ENCODE results near the gene BIN1. TPM values are rescaled to one million over a fixed set of nuclear protein-coding genes. Genes with fewer than 3 reads are reported as not detected.

BIN1 gene
- polyA plus RNA-seq, 1 of the 3 experiments (the other 2 are of a cell fraction) = 40.3 TPM

DNA sequence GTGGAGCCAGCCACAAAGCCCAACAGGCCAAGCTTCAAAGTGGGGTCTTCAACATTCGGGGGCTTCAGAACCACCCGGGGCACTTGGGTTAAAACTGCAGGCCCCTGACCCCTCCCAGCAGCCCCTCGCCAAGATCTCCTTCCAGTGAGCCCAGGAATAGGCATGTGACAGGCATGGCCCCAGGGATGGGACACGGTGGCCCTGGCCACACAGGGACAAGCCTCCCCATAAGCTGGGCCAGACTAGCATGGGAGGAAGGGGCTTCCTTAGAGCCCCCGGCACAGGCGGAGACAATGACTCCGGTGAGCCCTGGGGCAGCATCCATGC lies 52.4 kb downstream of the BIN1 start:
- Histone ChIP-seq H3K27me3 (ENCODE audit: insufficient read depth) (no peaks in the 10 kb centered on the region), H3K27ac (ENCODE audit: low read depth in 2 of 2, low read length in 1 of 2) (no peak overlapping the region), H3K9me2 (no peaks in the 10 kb centered on the region), H3K4me1 (ENCODE audit: control insufficient read depth in 1 of 2, insufficient read depth in 2 of 2, low read depth in 1 of 2, low read length in 1 of 2) (peaks cover 0 to 4% of the 10 kb centered on the region in 2 experiments; a peak in 1 of 4 replicates), H3K4me2 (no peak overlapping the region), H3K9me3 (no peaks in the 10 kb centered on the region), H3F3A (replicated peaks; ENCODE audit: insufficient read depth) (no peaks in the 10 kb centered on the region), H3K36me3 (replicated peaks in 1 of 2; ENCODE audit: control insufficient read depth in 1 of 2, insufficient read depth in 2 of 2, low read length in 1 of 2) (peaks cover 0 to 2% of the 10 kb centered on the region in 2 experiments), H3K79me2 (ENCODE audit: insufficient read depth) (no peaks in the 10 kb centered on the region), H3K9ac (no peak overlapping the region), H4K20me1 (ENCODE audit: insufficient read depth) (no peaks in the 10 kb centered on the region), H3K4me3 (ENCODE audit: low read depth in 2 of 2, low read length in 1 of 2) (no peak overlapping the region), H2AFZ (ENCODE audit: low read depth) (no peak overlapping the region)
- DNase-seq = no peak
- POLR2A ChIA-PET = no interaction called here
- TF ChIP-seq, protein P1, sequence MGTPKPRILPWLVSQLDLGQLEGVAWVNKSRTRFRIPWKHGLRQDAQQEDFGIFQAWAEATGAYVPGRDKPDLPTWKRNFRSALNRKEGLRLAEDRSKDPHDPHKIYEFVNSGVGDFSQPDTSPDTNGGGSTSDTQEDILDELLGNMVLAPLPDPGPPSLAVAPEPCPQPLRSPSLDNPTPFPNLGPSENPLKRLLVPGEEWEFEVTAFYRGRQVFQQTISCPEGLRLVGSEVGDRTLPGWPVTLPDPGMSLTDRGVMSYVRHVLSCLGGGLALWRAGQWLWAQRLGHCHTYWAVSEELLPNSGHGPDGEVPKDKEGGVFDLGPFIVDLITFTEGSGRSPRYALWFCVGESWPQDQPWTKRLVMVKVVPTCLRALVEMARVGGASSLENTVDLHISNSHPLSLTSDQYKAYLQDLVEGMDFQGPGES (IDR thresholded peaks at IDR 0.05; ENCODE audit: low read depth, low read length) = no peak
- TF ChIP-seq, protein P2, sequence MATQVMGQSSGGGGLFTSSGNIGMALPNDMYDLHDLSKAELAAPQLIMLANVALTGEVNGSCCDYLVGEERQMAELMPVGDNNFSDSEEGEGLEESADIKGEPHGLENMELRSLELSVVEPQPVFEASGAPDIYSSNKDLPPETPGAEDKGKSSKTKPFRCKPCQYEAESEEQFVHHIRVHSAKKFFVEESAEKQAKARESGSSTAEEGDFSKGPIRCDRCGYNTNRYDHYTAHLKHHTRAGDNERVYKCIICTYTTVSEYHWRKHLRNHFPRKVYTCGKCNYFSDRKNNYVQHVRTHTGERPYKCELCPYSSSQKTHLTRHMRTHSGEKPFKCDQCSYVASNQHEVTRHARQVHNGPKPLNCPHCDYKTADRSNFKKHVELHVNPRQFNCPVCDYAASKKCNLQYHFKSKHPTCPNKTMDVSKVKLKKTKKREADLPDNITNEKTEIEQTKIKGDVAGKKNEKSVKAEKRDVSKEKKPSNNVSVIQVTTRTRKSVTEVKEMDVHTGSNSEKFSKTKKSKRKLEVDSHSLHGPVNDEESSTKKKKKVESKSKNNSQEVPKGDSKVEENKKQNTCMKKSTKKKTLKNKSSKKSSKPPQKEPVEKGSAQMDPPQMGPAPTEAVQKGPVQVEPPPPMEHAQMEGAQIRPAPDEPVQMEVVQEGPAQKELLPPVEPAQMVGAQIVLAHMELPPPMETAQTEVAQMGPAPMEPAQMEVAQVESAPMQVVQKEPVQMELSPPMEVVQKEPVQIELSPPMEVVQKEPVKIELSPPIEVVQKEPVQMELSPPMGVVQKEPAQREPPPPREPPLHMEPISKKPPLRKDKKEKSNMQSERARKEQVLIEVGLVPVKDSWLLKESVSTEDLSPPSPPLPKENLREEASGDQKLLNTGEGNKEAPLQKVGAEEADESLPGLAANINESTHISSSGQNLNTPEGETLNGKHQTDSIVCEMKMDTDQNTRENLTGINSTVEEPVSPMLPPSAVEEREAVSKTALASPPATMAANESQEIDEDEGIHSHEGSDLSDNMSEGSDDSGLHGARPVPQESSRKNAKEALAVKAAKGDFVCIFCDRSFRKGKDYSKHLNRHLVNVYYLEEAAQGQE (IDR thresholded peaks at IDR 0.05; ENCODE audit: low read depth, low read length) = no peak
- TF ChIP-seq CHD2 (IDR thresholded peaks at IDR 0.05; ENCODE audit: low read length, partially characterized antibody) = no peak
- TF ChIP-seq GATA2 (CRISPR knock-in tag; IDR thresholded peaks at IDR 0.05) = no peak
- no peak for TF ChIP-seq NFIC (IDR thresholded peaks at IDR 0.05; ENCODE audit: borderline replicate concordance)
- TF ChIP-seq TEAD4 (IDR thresholded peaks at IDR 0.05; ENCODE audit: borderline replicate concordance, insufficient read depth) = no peak
- TF ChIP-seq, protein P3, sequence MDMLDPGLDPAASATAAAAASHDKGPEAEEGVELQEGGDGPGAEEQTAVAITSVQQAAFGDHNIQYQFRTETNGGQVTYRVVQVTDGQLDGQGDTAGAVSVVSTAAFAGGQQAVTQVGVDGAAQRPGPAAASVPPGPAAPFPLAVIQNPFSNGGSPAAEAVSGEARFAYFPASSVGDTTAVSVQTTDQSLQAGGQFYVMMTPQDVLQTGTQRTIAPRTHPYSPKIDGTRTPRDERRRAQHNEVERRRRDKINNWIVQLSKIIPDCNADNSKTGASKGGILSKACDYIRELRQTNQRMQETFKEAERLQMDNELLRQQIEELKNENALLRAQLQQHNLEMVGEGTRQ (IDR thresholded peaks at IDR 0.05; ENCODE audit: borderline replicate concordance, low read depth, low read length) = no peak
- TF ChIP-seq TAF1 (IDR thresholded peaks at IDR 0.05; ENCODE audit: borderline replicate concordance, low read depth, low read length) = no peak
- TF ChIP-seq RAD21 (IDR thresholded peaks at IDR 0.05; ENCODE audit: low read length) = no peak
- no peak for TF ChIP-seq TCF12 (IDR thresholded peaks at IDR 0.05)
- TF ChIP-seq FOXM1 (IDR thresholded peaks at IDR 0.05; ENCODE audit: low read depth) = no peak
- TF ChIP-seq EZH2phosphoT487 (IDR thresholded peaks at IDR 0.05; ENCODE audit: borderline replicate concordance, low read depth) = no peak
- no peak for TF ChIP-seq RFX5 (IDR thresholded peaks at IDR 0.05; ENCODE audit: low read length)
- TF ChIP-seq, protein P4, sequence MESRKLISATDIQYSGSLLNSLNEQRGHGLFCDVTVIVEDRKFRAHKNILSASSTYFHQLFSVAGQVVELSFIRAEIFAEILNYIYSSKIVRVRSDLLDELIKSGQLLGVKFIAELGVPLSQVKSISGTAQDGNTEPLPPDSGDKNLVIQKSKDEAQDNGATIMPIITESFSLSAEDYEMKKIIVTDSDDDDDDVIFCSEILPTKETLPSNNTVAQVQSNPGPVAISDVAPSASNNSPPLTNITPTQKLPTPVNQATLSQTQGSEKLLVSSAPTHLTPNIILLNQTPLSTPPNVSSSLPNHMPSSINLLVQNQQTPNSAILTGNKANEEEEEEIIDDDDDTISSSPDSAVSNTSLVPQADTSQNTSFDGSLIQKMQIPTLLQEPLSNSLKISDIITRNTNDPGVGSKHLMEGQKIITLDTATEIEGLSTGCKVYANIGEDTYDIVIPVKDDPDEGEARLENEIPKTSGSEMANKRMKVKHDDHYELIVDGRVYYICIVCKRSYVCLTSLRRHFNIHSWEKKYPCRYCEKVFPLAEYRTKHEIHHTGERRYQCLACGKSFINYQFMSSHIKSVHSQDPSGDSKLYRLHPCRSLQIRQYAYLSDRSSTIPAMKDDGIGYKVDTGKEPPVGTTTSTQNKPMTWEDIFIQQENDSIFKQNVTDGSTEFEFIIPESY (IDR thresholded peaks at IDR 0.05; ENCODE audit: borderline replicate concordance, low read depth) = no peak
- TF ChIP-seq, protein P5, sequence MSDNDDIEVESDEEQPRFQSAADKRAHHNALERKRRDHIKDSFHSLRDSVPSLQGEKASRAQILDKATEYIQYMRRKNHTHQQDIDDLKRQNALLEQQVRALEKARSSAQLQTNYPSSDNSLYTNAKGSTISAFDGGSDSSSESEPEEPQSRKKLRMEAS (IDR thresholded peaks at IDR 0.05; ENCODE audit: low read depth) = no peak
- TF ChIP-seq, protein P6, sequence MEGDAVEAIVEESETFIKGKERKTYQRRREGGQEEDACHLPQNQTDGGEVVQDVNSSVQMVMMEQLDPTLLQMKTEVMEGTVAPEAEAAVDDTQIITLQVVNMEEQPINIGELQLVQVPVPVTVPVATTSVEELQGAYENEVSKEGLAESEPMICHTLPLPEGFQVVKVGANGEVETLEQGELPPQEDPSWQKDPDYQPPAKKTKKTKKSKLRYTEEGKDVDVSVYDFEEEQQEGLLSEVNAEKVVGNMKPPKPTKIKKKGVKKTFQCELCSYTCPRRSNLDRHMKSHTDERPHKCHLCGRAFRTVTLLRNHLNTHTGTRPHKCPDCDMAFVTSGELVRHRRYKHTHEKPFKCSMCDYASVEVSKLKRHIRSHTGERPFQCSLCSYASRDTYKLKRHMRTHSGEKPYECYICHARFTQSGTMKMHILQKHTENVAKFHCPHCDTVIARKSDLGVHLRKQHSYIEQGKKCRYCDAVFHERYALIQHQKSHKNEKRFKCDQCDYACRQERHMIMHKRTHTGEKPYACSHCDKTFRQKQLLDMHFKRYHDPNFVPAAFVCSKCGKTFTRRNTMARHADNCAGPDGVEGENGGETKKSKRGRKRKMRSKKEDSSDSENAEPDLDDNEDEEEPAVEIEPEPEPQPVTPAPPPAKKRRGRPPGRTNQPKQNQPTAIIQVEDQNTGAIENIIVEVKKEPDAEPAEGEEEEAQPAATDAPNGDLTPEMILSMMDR (IDR thresholded peaks at IDR 0.05) = no peak
- no peak for TF ChIP-seq ELF1 (IDR thresholded peaks at IDR 0.05)
- TF ChIP-seq JUND (IDR thresholded peaks at IDR 0.05) = no peak
- 100% methylated on average over 1 of the region's 7 CpGs for WGBS (ENCODE audit: low lambda C conversion rate)
- CTCF ChIA-PET = interaction anchor here (1.3 to 2.3 kb wide), 4 partner anchors 13 to 277 kb away, joined by 3 to 12 read pairs (median 4); no protein-coding TSS in a partner anchor
